Breast epithelium (tissue), 4 donors: ENCODE data around the gene DDX10. TPM values are rescaled to one million over a fixed set of nuclear protein-coding genes. Genes with fewer than 3 reads are reported as not detected.

Experiments used
- DNase-seq, 2 donors: peaks; one replicate each; pipeline ENCODE4 v3.0.0-alpha.2; 2019; ENCODE audit warnings: low spot score in 2 of 2
- H3K27ac ChIP-seq, 2 donors: fragments of 200-600 bp; sonication (generic) in 1 of 2; one replicate each; pipeline ENCODE4 v1.5.1; 2016 to 2019; ENCODE audit warnings: mild to moderate bottlenecking in 1 of 2
- H3K27me3 ChIP-seq, 2 donors: fragments of 200-600 bp; sonication (generic) in 1 of 2; one replicate each; pipeline versions ENCODE4 v1.5.1 to v1.6.0; 2017 to 2019; ENCODE audit warnings: control low read depth in 1 of 2, mild to moderate bottlenecking in 1 of 2
- H3K36me3 ChIP-seq: fragments of 200-600 bp; one replicate; pipeline ENCODE4 v1.5.1; 2019
- H3K4me1 ChIP-seq, 2 donors: fragments of 200-600 bp; sonication (generic); one replicate each; pipeline ENCODE4 v1.5.1; 2016 to 2019; ENCODE audit warnings: control low read depth in 1 of 2
- H3K4me3 ChIP-seq, 3 donors: fragments of 200-600 bp; sonication (generic); 1 replicate in 2 of 3; 2 replicates in 1 of 3; pipeline ENCODE4 v1.5.1; 2016 to 2019; ENCODE audit warnings: mild to moderate bottlenecking in 3 of 3, moderate library complexity in 2 of 3
- H3K9me3 ChIP-seq, 2 donors: fragments of 200-600 bp; sonication (generic) in 1 of 2; one replicate each; pipeline ENCODE4 v1.5.1; 2016 to 2019; ENCODE audit warnings: control low read depth in 1 of 2
- CTCF ChIP-seq, 3 donors: fragments of 450-650 bp; IDR thresholded peaks; one replicate each; pipeline ENCODE4 v1.5.1; 2016 to 2017; ENCODE audit warnings: antibody characterized with exemption in 3 of 3, mild to moderate bottlenecking in 3 of 3, moderate library complexity in 3 of 3
- POLR2A ChIP-seq: fragments of 450-650 bp; IDR thresholded peaks from one replicate; pipeline ENCODE4 v1.6.1; 2016; ENCODE audit warnings: antibody characterized with exemption, mild to moderate bottlenecking, moderate library complexity
- POLR2AphosphoS5 ChIP-seq, 3 donors: sonication (generic); formaldehyde crosslinking; IDR thresholded peaks; one replicate each; pipeline ENCODE4 v1.6.1; 2017; ENCODE audit warnings: antibody characterized with exemption in 3 of 3
- intact Hi-C: fragments of 100-400 bp; cut with DNase I; formaldehyde crosslinking; loops from one replicate; pipeline ENCODE4 v1.15.1; 2023; ENCODE audit warnings: low total_unique reads
- total RNA-seq, 3 donors: library from RNA; depleted of rRNA; stranded (reverse); fragments of >200 nt; gene quantifications; one replicate each; pipeline ENCODE4 v1.1.0, GENCODE V29; 2016

Gene DDX10
- total RNA-seq, 3 donors from 2014 or later = 17.3 to 41.9 (median 29.5) TPM

GRCh38 chr11:108703916-108704315, 39.0 kb downstream of the DDX10 start:
- Histone ChIP-seq H3K27ac (no peak overlapping the region), H3K9me3 (peaks cover 4 to 14% of the 10 kb centered on the region in 2 donors), H3K4me3 (no peak overlapping the region), H3K4me1 (no peaks in the 10 kb centered on the region), H3K27me3 (no peaks in the 10 kb centered on the region), H3K36me3 (peaks cover 7% of the 10 kb centered on the region)
- TF ChIP-seq CTCF (IDR thresholded peaks at IDR 0.05) (no peak), POLR2AphosphoS5 (IDR thresholded peaks at IDR 0.05) (no peak), POLR2A (no peak)
- intact Hi-C loops = no loop called here
- DNase-seq = no peak

DNA sequence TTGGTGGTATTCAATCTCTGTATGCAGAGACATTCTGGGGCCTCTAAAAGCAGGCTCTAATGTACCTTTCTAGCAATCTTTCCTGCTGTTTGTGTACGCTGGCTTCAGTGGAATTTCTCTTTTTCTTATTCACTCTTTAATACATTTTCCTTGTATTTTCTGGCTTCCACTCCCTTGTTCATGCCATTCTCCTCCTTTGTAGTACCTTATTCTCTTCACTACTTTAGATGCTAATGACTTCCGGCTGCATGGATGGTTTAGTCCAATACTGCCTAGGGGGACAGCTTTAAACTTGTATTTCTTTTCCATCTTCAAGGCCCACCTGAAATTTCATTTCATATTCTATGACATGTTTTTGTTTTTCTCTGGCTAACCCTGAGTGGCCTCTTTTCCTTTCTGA, 40.2 kb downstream of the DDX10 start:
- Histone ChIP-seq H3K27ac (no peak overlapping the region), H3K36me3 (peaks cover 10% of the 10 kb centered on the region), H3K27me3 (no peaks in the 10 kb centered on the region), H3K4me3 (no peak overlapping the region), H3K9me3 (peaks cover 4 to 17% of the 10 kb centered on the region in 2 donors), H3K4me1 (no peaks in the 10 kb centered on the region)
- DNase-seq = no peak
- intact Hi-C loops = no loop called here
- TF ChIP-seq CTCF (IDR thresholded peaks at IDR 0.05) = no peak

- peaks cover 4 to 26% of the 10 kb centered on the region in 2 donors for H3K9me3 ChIP-seq
- no peaks in the 10 kb centered on the region for H3K4me1 ChIP-seq
- H3K27ac ChIP-seq = no peak overlapping the region
- TF ChIP-seq POLR2A = no peak
- no peak for TF ChIP-seq POLR2AphosphoS5 (IDR thresholded peaks at IDR 0.05)
- TF ChIP-seq CTCF (IDR thresholded peaks at IDR 0.05) = no peak
- H3K4me3 ChIP-seq = no peak overlapping the region
- intact Hi-C loops = no loop called here
- H3K36me3 ChIP-seq = peaks cover 10% of the 10 kb centered on the region
- no peak for DNase-seq
- no peaks in the 10 kb centered on the region for H3K27me3 ChIP-seq
These were observed 43.3 kb downstream of the DDX10 start for GRCh38 chr11:108708173-108708572.

DNA sequence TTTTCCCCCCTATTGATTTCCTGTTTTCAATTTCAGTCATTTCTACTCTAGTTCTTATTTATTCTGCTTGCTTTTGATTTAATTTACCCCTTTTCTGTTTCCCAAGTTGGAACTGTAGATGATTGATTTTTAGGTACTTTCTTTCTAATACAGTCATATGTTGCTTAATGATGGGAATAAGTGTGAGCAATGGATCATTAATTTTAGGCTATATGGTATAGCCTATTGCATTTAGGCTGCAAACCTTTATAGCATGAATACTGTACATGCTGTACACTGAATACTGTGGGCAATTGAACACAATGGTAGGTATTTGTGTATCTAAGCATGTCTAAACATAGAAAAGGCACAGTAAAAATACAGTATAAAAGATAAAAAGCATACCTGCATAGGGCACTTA, 44.9 kb downstream of the DDX10 start:
- Histone ChIP-seq H3K27ac (no peak overlapping the region), H3K27me3 (no peaks in the 10 kb centered on the region), H3K4me1 (no peaks in the 10 kb centered on the region), H3K36me3 (peaks cover 10% of the 10 kb centered on the region), H3K4me3 (no peak overlapping the region), H3K9me3 (peaks cover 4 to 26% of the 10 kb centered on the region in 2 donors)
- intact Hi-C loops = no loop called here
- no peak for DNase-seq
- no peak for TF ChIP-seq CTCF (IDR thresholded peaks at IDR 0.05)
- TF ChIP-seq POLR2A = no peak

DNA sequence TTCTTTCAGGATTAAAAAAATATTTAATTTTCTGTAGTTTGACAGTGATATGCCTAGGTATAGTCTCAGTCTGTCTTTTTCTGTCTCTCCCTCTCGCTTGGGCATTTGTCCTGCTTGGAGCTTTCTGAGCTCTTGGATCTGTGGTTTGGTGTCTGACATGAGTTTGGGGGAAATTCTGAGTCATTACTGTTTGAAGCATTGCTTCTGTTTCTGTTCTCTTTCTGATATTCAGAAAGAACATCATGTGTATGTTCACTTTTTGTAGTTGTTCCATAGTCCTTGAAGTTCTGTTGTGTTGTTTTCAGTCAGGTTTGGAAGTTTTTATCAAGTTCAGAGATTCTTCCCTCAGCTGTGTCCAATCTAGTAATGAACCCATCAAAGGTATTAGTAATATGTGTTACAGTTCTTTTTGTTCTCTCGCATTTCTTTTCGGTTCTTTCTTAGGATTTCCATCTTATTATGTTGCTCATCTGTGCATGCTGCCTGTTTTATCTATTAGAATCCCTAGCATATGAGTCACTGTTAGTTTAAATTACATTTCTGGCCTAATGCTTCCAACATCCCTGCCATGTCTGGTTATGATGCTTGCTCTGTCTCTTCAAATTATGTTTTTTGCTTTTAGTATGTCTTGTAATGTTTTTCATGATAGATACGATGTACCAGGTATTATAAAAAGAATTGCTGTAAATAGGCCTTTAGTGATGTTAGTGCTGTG, 48.4 kb downstream of the DDX10 start:
- no peak for DNase-seq
- no peak overlapping the region for H3K4me3 ChIP-seq
- no peaks in the 10 kb centered on the region for H3K4me1 ChIP-seq
- intact Hi-C loops = no loop called here
- no peaks in the 10 kb centered on the region for H3K27me3 ChIP-seq
- TF ChIP-seq CTCF (IDR thresholded peaks at IDR 0.05) (no peak), POLR2AphosphoS5 (IDR thresholded peaks at IDR 0.05) (no peak)
- peaks cover 11% of the 10 kb centered on the region for H3K36me3 ChIP-seq
- H3K9me3 ChIP-seq = peaks cover 4 to 18% of the 10 kb centered on the region in 2 donors
- H3K27ac ChIP-seq = no peak overlapping the region
